Colonic mucosa (tissue), 4 donors: ENCODE measurements around the gene THEM5. TPM values are rescaled to one million over a fixed set of nuclear protein-coding genes. Genes with fewer than 3 reads are reported as not detected.

ENCODE experiments used
- DNase-seq: peaks from one replicate; pipeline ENCODE4 v3.0.0-alpha.2; 2020
- H3K27ac ChIP-seq: fragments of 200-600 bp; one replicate; pipeline ENCODE4 v1.8.0; 2021
- H3K27me3 ChIP-seq: fragments of 200-600 bp; one replicate; pipeline ENCODE4 v1.8.0; 2021
- H3K36me3 ChIP-seq: fragments of 200-600 bp; one replicate; pipeline ENCODE4 v1.8.0; 2021
- H3K4me1 ChIP-seq: fragments of 200-600 bp; one replicate; pipeline ENCODE4 v1.8.0; 2021; ENCODE audit warnings: mild to moderate bottlenecking
- H3K4me3 ChIP-seq: fragments of 200-600 bp; one replicate; pipeline ENCODE4 v1.8.0; 2021
- H3K9ac ChIP-seq, 2 donors: one replicate each; pipeline ENCODE4 v1.7.0; 2013; ENCODE audit warnings: control low read depth in 2 of 2, low read depth in 2 of 2, low read length in 2 of 2
- H3K9me3 ChIP-seq: fragments of 200-600 bp; one replicate; pipeline ENCODE4 v1.8.0; 2021
- intact Hi-C: fragments of 100-400 bp; cut with DNase I; formaldehyde crosslinking; loops from one replicate; pipeline ENCODE4 v1.14.1; 2022
- total RNA-seq, 2 donors: library from RNA; stranded (reverse); fragmentation: NEBNext Ultra II Directional in 1 of 2; extraction: Animal tissue kit (Norgen Biotek cat#: 25700) in 1 of 2; gene quantifications; one replicate each; pipeline ENCODE4 v1.2.1, GENCODE V29; 2021
- TF ChIP-seq, protein P1 (sequence below): fragments of 200-600 bp; IDR thresholded peaks from one replicate; pipeline ENCODE4 v1.8.0; 2022; ENCODE audit warnings: antibody characterized with exemption, mild to moderate bottlenecking
- donor health status: healthy.
- donor health status: DM: no; HTN: no; CAD: no.
- donor health status: DM: no; HTN: no; CAD: no.

THEM5 gene
- total RNA-seq, 2 donors from 2014 or later, result not detected

DNA sequence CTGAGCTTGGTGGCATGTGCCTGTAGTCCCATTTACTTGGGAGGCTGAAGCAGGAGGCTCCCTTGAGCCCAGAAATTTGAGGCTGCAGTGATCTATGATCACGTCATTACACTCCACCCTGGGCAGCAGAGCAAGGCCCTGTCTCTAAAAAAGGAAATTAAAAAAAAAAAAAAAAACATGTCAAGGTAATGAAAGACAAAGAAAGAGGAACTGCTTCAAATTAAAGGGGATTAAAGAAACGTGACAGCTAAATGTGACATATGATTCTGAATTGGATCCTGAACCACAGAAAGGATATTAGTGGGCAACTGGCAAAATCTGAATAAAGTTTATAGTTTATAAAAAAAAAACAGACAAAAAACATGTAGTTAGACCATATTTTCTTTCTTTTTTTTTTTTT is 10.1 kb downstream of the THEM5 start:
- H3K4me3 ChIP-seq, result no peak overlapping the region
- H3K9ac ChIP-seq, result no peak overlapping the region
- intact Hi-C loops, result no loop called here
- no peaks in the 10 kb centered on the region for H3K9me3 ChIP-seq
- H3K27me3 ChIP-seq, result peaks cover 5% of the 10 kb centered on the region
- H3K4me1 ChIP-seq, result no peaks in the 10 kb centered on the region
- no peak overlapping the region for H3K27ac ChIP-seq
- TF ChIP-seq, protein P1, sequence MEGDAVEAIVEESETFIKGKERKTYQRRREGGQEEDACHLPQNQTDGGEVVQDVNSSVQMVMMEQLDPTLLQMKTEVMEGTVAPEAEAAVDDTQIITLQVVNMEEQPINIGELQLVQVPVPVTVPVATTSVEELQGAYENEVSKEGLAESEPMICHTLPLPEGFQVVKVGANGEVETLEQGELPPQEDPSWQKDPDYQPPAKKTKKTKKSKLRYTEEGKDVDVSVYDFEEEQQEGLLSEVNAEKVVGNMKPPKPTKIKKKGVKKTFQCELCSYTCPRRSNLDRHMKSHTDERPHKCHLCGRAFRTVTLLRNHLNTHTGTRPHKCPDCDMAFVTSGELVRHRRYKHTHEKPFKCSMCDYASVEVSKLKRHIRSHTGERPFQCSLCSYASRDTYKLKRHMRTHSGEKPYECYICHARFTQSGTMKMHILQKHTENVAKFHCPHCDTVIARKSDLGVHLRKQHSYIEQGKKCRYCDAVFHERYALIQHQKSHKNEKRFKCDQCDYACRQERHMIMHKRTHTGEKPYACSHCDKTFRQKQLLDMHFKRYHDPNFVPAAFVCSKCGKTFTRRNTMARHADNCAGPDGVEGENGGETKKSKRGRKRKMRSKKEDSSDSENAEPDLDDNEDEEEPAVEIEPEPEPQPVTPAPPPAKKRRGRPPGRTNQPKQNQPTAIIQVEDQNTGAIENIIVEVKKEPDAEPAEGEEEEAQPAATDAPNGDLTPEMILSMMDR, result no peak
- no peaks in the 10 kb centered on the region for H3K36me3 ChIP-seq
- DNase-seq, result no peak

DNA sequence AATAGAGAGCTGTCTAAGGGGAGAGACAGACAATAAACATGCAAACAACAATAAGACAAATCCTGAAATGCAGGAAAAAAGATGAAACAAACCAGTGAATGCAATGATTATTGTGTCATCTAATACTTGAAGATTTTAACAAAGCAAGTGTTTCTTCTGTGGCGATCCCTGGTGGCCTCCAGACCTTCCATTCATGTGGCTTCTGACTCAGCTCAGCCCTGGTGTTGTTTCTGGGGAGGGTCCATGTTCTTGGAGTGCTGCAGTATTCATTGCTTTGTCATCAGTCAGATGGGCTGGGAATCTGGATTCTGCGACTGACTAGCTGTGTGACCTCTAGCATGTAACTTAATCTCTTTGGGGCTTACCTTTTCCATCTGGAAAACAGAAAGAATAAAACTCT is 12.4 kb downstream of the THEM5 start:
- TF ChIP-seq, protein P1, result no peak
- H3K4me3 ChIP-seq, result no peak overlapping the region
- intact Hi-C loops, result no loop called here
- peaks cover 6% of the 10 kb centered on the region for H3K27me3 ChIP-seq
- H3K36me3 ChIP-seq, result no peaks in the 10 kb centered on the region
- no peak for DNase-seq
- H3K27ac ChIP-seq, result no peak overlapping the region
- peak overlapping the region in 1 of 2 donors; percentile 89 for H3K9ac ChIP-seq
- no peaks in the 10 kb centered on the region for H3K9me3 ChIP-seq
- no peaks in the 10 kb centered on the region for H3K4me1 ChIP-seq

DNA sequence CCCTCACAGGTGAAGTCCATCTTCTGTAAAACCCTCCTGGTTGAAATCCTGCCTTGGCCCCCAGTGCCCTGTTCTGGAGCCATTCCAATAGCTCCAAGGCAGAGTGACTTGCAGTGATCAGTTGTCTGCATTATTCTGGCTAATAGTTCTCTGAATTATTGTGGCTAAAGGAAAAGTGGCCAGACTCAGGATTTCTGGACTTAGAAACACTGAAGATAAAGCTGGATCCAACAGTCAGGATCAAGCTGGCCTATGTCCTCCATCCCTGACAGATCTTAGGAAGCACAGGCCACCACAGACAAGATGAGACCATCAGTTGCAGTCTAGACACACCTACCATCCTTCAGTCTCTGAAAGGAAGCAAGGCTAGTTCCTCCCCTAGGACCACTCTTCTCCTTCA is 13.1 kb downstream of the THEM5 start:
- TF ChIP-seq, protein P1, result no peak
- no peak for DNase-seq
- Histone ChIP-seq H3K4me3 (peak overlapping the region; percentile 35), H3K27ac (peak overlapping the region; percentile 90), H3K9me3 (no peaks in the 10 kb centered on the region), H3K9ac (peak overlapping the region; percentile 40 to 89), H3K27me3 (peaks cover 6% of the 10 kb centered on the region), H3K4me1 (no peaks in the 10 kb centered on the region), H3K36me3 (no peaks in the 10 kb centered on the region)
- intact Hi-C loops, result no loop called here

DNA sequence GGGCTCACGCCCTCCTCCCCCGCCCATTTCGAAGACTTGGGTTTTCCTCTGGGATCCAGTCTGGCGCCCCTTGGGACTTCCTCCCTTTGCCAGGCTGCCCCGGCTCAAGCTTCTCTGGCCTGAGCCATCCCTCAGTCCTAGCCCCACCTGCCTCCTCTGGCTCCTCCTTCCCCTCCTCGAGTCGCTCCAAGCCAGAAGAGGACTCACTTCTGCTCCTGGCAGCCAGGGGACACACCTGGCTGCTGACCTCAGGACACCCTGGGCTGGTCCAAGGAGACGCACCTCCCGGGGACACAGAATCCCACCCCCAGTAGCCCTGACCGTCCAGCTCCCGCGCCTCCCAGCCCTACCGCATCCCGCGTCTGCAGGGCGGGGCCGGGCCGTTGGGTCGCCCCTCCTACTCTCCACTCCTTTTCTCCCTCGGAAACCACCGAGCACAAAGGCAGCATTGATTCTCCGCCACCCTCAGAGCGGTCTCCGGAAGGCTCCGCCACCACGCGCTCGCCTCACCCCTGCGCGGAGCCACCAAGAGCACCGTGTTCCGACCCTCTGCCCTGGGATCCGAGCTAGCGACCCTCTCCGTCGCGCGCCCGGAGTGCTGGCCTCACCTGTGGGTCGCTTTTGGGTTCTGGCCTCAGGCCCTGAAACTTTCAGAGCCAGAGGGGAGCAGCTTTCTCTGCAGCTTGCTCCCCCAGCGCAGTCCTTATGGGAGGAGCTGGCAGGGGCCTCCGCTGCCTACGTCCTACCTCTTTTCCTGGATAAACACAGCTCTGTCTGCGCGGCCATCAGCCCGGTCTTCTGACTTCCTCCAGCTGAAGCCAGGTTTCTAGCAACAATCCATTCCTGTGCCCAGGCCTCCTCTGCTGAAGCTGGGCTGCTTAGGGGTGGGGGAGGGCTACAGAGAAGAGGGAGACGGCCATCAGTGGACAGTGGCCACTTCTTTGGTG is 13.8 kb downstream of the THEM5 start, which contains the start of gene C2CD4D:
C2CD4D (minus strand) TSS at position 364 of the 947 bp plus-strand sequence. CDS start 831 bp downstream, outside the sequence.
- Histone ChIP-seq H3K27me3 (peaks cover 6% of the 10 kb centered on the region), H3K36me3 (no peaks in the 10 kb centered on the region), H3K9me3 (no peaks in the 10 kb centered on the region), H3K27ac (peak within 1 kb of the TSS; percentile 90), H3K4me3 (peak within 1 kb of the TSS; percentile 35), H3K4me1 (no peaks in the 10 kb centered on the region), H3K9ac (peak within 1 kb of the TSS; percentile 40 to 89)
- intact Hi-C loops, result loop anchor here (10.0 kb wide), 2 partner anchors 145 to 245 kb away; no protein-coding TSS in a partner anchor
- DNase-seq, result peak; percentile 83
- TF ChIP-seq, protein P1, result no peak

DNA sequence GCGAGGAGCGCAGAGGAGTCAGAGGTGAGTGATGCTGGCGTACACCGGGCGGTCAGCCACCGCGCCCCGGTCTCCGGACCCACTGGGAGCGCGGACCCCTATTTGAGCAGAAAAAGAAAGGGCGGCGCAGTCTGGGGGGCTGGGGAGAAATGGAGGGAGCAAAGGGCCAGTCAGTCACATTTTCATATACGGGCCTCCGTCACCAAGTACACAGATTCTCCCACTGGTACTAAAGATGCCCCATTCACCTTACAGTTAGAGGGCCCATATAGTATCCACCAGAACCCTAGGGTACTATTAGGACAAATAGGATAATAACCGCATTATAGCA is 14.5 kb downstream of the THEM5 start:
- intact Hi-C loops, result loop anchor here (10.0 kb wide), 2 partner anchors 144 to 244 kb away; no protein-coding TSS in a partner anchor
- TF ChIP-seq, protein P1, result no peak
- H3K27me3 ChIP-seq, result peaks cover 6% of the 10 kb centered on the region
- H3K4me1 ChIP-seq, result no peaks in the 10 kb centered on the region
- peak overlapping the region; percentile 90 for H3K27ac ChIP-seq
- H3K36me3 ChIP-seq, result no peaks in the 10 kb centered on the region
- peak overlapping the region; percentile 35 for H3K4me3 ChIP-seq
- DNase-seq, result no peak
- peak overlapping the region in 1 of 2 donors; percentile 89 for H3K9ac ChIP-seq
- H3K9me3 ChIP-seq, result no peaks in the 10 kb centered on the region
